OCI-LY1 (cell line): ENCODE measurements around the gene AGFG2.
"Not testable (repeated sequence)": the region's sequence is repeated elsewhere in the genome, so short reads cannot be mapped to it uniquely, and the experiment has no call there.

ENCODE experiments used
- H2AFZ ChIP-seq: fragments of 200-600 bp; sonication (generic), shearing (Covaris generic); 2 replicates; pipeline ENCODE4 v1.6.0; 2014; ENCODE audit warnings: antibody characterized with exemption, mild to moderate bottlenecking, low read length
- H3F3A ChIP-seq: fragments of 200-600 bp; sonication (generic), shearing (Covaris generic); 2 replicates; pipeline ENCODE4 v1.6.0; 2014; ENCODE audit warnings: mild to moderate bottlenecking, antibody characterized with exemption, low read length, moderate library complexity; ENCODE audit not compliant: insufficient read depth
- H3K27ac ChIP-seq: fragments of 200-600 bp; sonication (generic); 2 replicates; pipeline ENCODE4 v1.5.1; 2014; ENCODE audit warnings: low read length, mixed run types, mild to moderate bottlenecking, low read depth; ENCODE audit not compliant: poor library complexity, severe bottlenecking
- H3K27me3 ChIP-seq: fragments of 200-600 bp; sonication (generic); 2 replicates; pipeline ENCODE4 v1.6.0; 2014; ENCODE audit warnings: antibody characterized with exemption, mild to moderate bottlenecking, low read length, moderate library complexity; ENCODE audit not compliant: insufficient read depth
- H3K36me3 ChIP-seq: fragments of 200-600 bp; sonication (generic); 2 replicates; pipeline ENCODE4 v1.6.1; 2014; ENCODE audit warnings: mild to moderate bottlenecking, antibody characterized with exemption, low read length, moderate library complexity, mixed read lengths; ENCODE audit not compliant: insufficient read depth
- H3K4me1 ChIP-seq: fragments of 200-600 bp; sonication (generic); 2 replicates; pipeline ENCODE4 v1.5.1; 2014; ENCODE audit warnings: mild to moderate bottlenecking, low read length, moderate library complexity; ENCODE audit not compliant: insufficient read depth, severe bottlenecking
- H3K4me2 ChIP-seq: fragments of 200-600 bp; sonication (generic), shearing (Covaris generic); 2 replicates; pipeline ENCODE4 v1.6.1; 2014; ENCODE audit warnings: low read length
- H3K4me3 ChIP-seq: fragments of 200-600 bp; sonication (generic); 2 replicates; pipeline ENCODE4 v1.5.1; 2014; ENCODE audit warnings: low read length, low read depth, mild to moderate bottlenecking, mixed read lengths; ENCODE audit not compliant: poor library complexity, severe bottlenecking
- H3K79me2 ChIP-seq: fragments of 200-600 bp; shearing (Covaris generic); 2 replicates; pipeline ENCODE4 v1.6.1; 2016; ENCODE audit warnings: mixed run types, low read length, mixed read lengths; ENCODE audit not compliant: insufficient read depth
- H3K9ac ChIP-seq: fragments of 200-600 bp; sonication (generic), shearing (Covaris generic); 2 replicates; pipeline ENCODE4 v1.6.1; 2014; ENCODE audit warnings: mild to moderate bottlenecking, low read length, mixed read lengths
- H3K9me2 ChIP-seq: fragments of 200-600 bp; sonication (generic), shearing (Covaris generic); 2 replicates; pipeline ENCODE4 v1.6.1; 2014; ENCODE audit warnings: low read depth, mild to moderate bottlenecking, low read length, mixed read lengths
- H3K9me3 ChIP-seq: fragments of 200-600 bp; shearing (Covaris generic); 2 replicates; pipeline ENCODE4 v1.6.1; 2014; ENCODE audit warnings: low read length, mixed read lengths
- H4K20me1 ChIP-seq: fragments of 200-600 bp; sonication (generic), shearing (Covaris generic); 2 replicates; pipeline ENCODE4 v1.6.0; 2016; ENCODE audit warnings: mild to moderate bottlenecking, low read length; ENCODE audit not compliant: insufficient read depth
- CTCF ChIP-seq: fragments of 200-600 bp; sonication (generic), shearing (Covaris generic); IDR thresholded peaks from 2 replicates; pipeline ENCODE4 v1.5.1; 2017; ENCODE audit warnings: mild to moderate bottlenecking, antibody characterized with exemption, low read length, moderate library complexity, mixed read lengths
- EZH2 ChIP-seq: fragments of 200-600 bp; sonication (generic), shearing (Covaris generic); IDR thresholded peaks from 2 replicates; pipeline ENCODE4 v1.8.0; 2017; ENCODE audit warnings: borderline replicate concordance, mixed run types, mild to moderate bottlenecking, antibody characterized with exemption, low read length, moderate library complexity, mixed read lengths

AGFG2 gene

GRCh38 chr7:100563809-100564400 lies 24.9 kb downstream of the AGFG2 start:
- no peaks in the 10 kb centered on the region for H3K79me2 ChIP-seq
- H3K9ac ChIP-seq = no peak overlapping the region
- H3K4me1 ChIP-seq = peaks cover 6% of the 10 kb centered on the region
- H3K4me2 ChIP-seq = no peak overlapping the region
- H4K20me1 ChIP-seq = no peaks in the 10 kb centered on the region
- no peak overlapping the region for H3K27ac ChIP-seq
- no peak overlapping the region for H3K4me3 ChIP-seq
- H3K27me3 ChIP-seq = 0 out of 2 replicates have a peak, but pooled peaks cover 2% of the 10 kb centered on the region
- no peaks in the 10 kb centered on the region for H3K9me3 ChIP-seq
- H3K9me2 ChIP-seq = no peaks in the 10 kb centered on the region
- H2AFZ ChIP-seq = no peak overlapping the region
- TF ChIP-seq EZH2 (no peak), CTCF (peak; percentile 100)
- H3F3A ChIP-seq = no peaks in the 10 kb centered on the region
- H3K36me3 ChIP-seq = no peaks in the 10 kb centered on the region

DNA sequence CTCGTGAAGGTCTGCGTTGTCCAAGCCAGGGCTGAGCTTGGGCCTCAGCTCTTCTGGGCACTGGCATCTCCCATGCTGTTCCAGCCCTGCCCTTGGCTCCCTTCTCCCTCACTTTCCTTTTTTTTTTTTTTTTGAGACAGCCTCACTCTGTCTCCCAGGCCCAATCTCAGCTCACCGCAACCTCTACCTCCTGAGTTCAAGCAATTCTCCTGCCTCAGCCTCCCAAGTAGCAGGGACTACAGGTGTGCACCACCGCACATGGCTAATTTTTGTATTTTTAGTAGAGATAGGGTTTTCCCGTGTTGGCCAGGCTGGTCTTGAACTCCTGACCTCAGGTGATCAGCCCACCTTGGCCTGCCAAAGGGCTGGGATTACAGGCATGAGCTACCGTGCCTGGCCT lies 25.4 kb downstream of the AGFG2 start:
- not testable (repeated sequence) for H3K9me2 ChIP-seq, H3K36me3 ChIP-seq, H3K79me2 ChIP-seq, H3K4me1 ChIP-seq, H4K20me1 ChIP-seq, H2AFZ ChIP-seq, H3K4me3 ChIP-seq, H3K27ac ChIP-seq, H3K9me3 ChIP-seq, H3K4me2 ChIP-seq, H3K27me3 ChIP-seq, H3K9ac ChIP-seq, H3F3A ChIP-seq

DNA sequence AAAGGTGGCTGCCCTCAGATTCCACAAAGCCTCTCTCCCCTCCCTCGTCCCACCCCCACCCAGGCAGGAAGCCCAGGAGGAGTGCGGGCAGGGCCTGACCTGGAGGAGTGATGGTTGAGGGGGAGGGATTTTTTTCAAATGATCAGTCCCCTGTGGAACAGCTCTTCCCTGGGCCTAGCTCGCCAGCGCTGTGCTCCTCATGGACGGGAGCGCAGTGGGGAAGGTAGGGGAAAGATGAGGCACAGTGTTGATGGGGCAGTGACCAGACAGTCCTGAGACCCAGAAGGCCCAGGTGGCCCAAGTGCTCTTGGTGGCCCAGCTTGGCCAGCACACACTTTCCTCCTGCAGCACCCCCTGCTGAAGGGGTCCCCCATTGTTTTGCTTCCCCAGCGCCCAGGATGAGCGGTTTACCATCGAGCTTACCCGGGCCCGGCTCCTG lies 26.1 kb downstream of the AGFG2 start:
- Histone ChIP-seq H3K79me2 (no peaks in the 10 kb centered on the region), H3F3A (no peaks in the 10 kb centered on the region), H3K4me2 (no peak overlapping the region), H3K36me3 (no peaks in the 10 kb centered on the region), H3K9me3 (no peaks in the 10 kb centered on the region), H3K9ac (no peak overlapping the region), H3K4me1 (peaks cover 13% of the 10 kb centered on the region), H3K9me2 (no peaks in the 10 kb centered on the region), H2AFZ (no peak overlapping the region), H3K4me3 (no peak overlapping the region), H3K27ac (no peak overlapping the region), H3K27me3 (0 out of 2 replicates have a peak, but pooled peaks cover 5% of the 10 kb centered on the region), H4K20me1 (no peaks in the 10 kb centered on the region)
- no peak for TF ChIP-seq EZH2
- no peak for TF ChIP-seq CTCF

DNA sequence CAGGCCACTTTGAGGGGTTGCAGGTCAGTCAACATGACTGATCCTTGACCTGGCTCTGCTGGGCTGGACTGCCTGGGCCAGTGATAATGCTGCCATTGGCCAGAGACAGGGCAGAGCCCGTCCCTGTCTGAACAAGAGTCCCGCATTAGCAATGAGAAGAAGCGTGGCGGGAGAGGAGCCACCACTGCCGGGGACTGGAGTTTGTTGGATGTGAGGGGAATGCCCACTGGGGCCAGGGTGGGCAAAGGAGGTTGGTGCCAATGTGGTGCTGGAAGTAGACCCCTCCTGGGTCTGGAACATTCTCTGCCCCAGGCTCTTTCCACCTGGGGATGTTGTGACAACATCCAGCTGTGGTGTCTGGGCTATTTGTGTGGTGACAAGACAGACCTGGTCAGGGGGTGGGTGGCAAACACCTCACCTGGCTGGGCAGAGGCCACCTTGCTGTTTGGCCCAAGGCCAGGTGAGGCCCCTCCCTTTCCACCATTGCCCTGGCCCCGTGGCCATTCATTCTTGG lies 27.1 kb downstream of the AGFG2 start:
- Histone ChIP-seq H3K4me1 (peaks cover 22% of the 10 kb centered on the region), H3K27ac (no peak overlapping the region)

More for the DNA sequence above, 27.1 kb downstream of the AGFG2 start:
- H3K4me3 ChIP-seq = no peak overlapping the region
- no peak for TF ChIP-seq CTCF
- no peak for TF ChIP-seq EZH2
- H3K36me3 ChIP-seq = no peaks in the 10 kb centered on the region
- no peak overlapping the region for H3K9ac ChIP-seq
- H3K9me2 ChIP-seq = no peaks in the 10 kb centered on the region
- H3K9me3 ChIP-seq = no peaks in the 10 kb centered on the region
- H3F3A ChIP-seq = no peaks in the 10 kb centered on the region
- H3K4me2 ChIP-seq = no peak overlapping the region
- no peak overlapping the region for H2AFZ ChIP-seq
- H3K79me2 ChIP-seq = no peaks in the 10 kb centered on the region
- no peaks in the 10 kb centered on the region for H4K20me1 ChIP-seq
- H3K27me3 ChIP-seq = 0 out of 2 replicates have a peak, but pooled peaks cover 5% of the 10 kb centered on the region
